ENCODE results near the gene PPP2R5C. TPM values are rescaled to one million over a fixed set of nuclear protein-coding genes. Genes with fewer than 3 reads are reported as not detected.

PPP2R5C gene
- polyA plus RNA-seq, 3 donors, result 61.9 to 72.5 (median 64.0) TPM

DNA sequence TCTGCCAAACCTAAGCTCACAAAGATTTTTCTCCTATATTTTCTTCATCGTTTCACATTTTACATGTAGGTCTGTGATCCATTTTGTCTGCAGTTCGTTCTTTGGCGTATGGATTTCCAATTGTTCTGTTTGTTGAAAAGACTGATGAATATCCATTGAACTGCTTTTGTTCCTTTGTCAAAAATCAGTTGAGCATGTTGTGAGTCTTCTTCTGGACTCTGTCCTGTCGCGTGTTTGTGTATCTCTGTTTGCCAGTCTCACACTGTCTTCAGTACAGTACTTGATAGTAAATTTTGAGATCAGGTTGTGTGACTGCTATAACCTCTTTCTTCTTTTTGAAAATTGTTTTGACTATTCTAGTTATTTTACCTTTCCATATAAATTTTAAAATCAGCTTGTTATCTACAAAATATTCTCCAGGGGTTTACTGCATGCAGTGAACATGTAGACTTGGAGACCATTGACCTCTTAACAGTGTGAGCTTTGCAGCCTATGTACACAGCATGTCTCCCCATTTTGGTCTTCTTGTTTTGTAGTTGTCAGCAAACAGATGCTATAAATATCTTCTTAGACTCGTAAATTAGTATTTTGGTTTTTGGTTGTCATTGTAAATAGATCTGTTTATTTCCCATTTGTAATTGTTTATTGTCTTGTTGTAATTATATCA lies 108.9 kb downstream of the PPP2R5C start:
- Histone ChIP-seq H3K4me3 (replicated peaks in 1 of 3; ENCODE audit: low read depth in 2 of 3, low read length in 3 of 3) (no peak overlapping the region), H2AFZ (ENCODE audit: insufficient read depth, low read depth, low read length, poor library complexity, severe bottlenecking) (no peak overlapping the region), H3K79me2 (ENCODE audit: insufficient read depth, low read length) (peaks cover 95% of the 10 kb centered on the region), H3K27me3 (ENCODE audit: control insufficient read depth in 2 of 2, insufficient read depth in 2 of 2, low read length in 2 of 2) (no peaks in the 10 kb centered on the region), H3K9me3 (replicated peaks in 1 of 2; ENCODE audit: control insufficient read depth in 1 of 2, insufficient read depth in 1 of 2, low read length in 2 of 2) (no peaks in the 10 kb centered on the region), H3K36me3 (replicated peaks in 1 of 2; ENCODE audit: control insufficient read depth in 1 of 2, insufficient read depth in 2 of 2, low read length in 2 of 2) (peaks cover 0 to 5% of the 10 kb centered on the region in 2 donors), H4K20me1 (ENCODE audit: insufficient read depth, low read length) (peaks cover 30% of the 10 kb centered on the region), H3K4me1 (ENCODE audit: control insufficient read depth in 1 of 2, insufficient read depth in 2 of 2, low read length in 2 of 2) (peaks cover 7 to 10% of the 10 kb centered on the region in 2 donors), H3K27ac (ENCODE audit: low read depth in 1 of 2, low read length in 2 of 2) (peak overlapping the region in 1 of 2 donors; percentile 12), H3K4me2 (replicated peaks; ENCODE audit: extremely low read depth, low read length, poor library complexity, severe bottlenecking) (no peak overlapping the region), H3K9ac (ENCODE audit: insufficient read depth, low read length, poor library complexity, severe bottlenecking) (no peak overlapping the region)
- H3K4me1 Mint-ChIP-seq, result peaks cover 15% of the 10 kb centered on the region
- no CpG with 5 or more reads among the region's 6 CpGs for WGBS (ENCODE audit: insufficient coverage)
- DNase-seq, result no peak
- H3K4me3 Mint-ChIP-seq, result no peak overlapping the region
- peak overlapping the region in 2 of 7 donors; percentile 0 to 44 for H3K27ac Mint-ChIP-seq
- intact Hi-C loops (cut with micrococcal nuclease), result loop anchor here in 1 of 2 donors (10.0 kb wide), 2 partner anchors 46 to 166 kb away; no protein-coding TSS in a partner anchor
- peaks cover 11 to 27% of the 10 kb centered on the region in 2 donors for H3K36me3 Mint-ChIP-seq
- TF ChIP-seq, protein P1, sequence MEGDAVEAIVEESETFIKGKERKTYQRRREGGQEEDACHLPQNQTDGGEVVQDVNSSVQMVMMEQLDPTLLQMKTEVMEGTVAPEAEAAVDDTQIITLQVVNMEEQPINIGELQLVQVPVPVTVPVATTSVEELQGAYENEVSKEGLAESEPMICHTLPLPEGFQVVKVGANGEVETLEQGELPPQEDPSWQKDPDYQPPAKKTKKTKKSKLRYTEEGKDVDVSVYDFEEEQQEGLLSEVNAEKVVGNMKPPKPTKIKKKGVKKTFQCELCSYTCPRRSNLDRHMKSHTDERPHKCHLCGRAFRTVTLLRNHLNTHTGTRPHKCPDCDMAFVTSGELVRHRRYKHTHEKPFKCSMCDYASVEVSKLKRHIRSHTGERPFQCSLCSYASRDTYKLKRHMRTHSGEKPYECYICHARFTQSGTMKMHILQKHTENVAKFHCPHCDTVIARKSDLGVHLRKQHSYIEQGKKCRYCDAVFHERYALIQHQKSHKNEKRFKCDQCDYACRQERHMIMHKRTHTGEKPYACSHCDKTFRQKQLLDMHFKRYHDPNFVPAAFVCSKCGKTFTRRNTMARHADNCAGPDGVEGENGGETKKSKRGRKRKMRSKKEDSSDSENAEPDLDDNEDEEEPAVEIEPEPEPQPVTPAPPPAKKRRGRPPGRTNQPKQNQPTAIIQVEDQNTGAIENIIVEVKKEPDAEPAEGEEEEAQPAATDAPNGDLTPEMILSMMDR (IDR thresholded peaks at IDR 0.05), result no peak
- H3K27me3 Mint-ChIP-seq (ENCODE audit: low read depth in 3 of 3), result no peaks in the 10 kb centered on the region
- H3K9me3 Mint-ChIP-seq, result no peaks in the 10 kb centered on the region

DNA sequence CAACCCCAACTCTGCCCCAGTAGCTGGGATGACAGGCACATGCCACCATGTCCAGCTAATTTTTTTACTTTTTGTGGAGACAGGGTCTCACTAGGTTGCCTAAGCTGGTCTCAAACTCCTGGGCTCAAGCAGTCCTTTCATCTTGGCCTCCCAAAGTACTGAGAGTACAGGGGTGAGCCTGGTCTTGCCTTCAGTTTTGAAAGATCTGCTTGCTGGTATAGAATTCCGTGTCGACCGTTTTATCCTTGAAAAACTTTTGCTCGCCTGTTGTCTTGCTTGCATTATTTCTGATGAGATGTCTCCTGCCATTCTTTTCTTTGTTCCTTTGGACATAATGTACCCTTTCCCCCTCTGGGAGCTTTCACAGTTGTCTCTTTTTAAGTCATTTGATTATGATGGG lies 110.8 kb downstream of the PPP2R5C start:
- Histone ChIP-seq H3K4me3 (replicated peaks in 1 of 3; ENCODE audit: low read depth in 2 of 3, low read length in 3 of 3) (no peak overlapping the region), H3K9me3 (replicated peaks in 1 of 2; ENCODE audit: control insufficient read depth in 1 of 2, insufficient read depth in 1 of 2, low read length in 2 of 2) (no peaks in the 10 kb centered on the region), H4K20me1 (ENCODE audit: insufficient read depth, low read length) (peaks cover 33% of the 10 kb centered on the region), H3K79me2 (ENCODE audit: insufficient read depth, low read length) (peaks cover 91% of the 10 kb centered on the region), H3K4me1 (ENCODE audit: control insufficient read depth in 1 of 2, insufficient read depth in 2 of 2, low read length in 2 of 2) (peaks cover 23 to 25% of the 10 kb centered on the region in 2 donors), H2AFZ (ENCODE audit: insufficient read depth, low read depth, low read length, poor library complexity, severe bottlenecking) (no peak overlapping the region), H3K36me3 (replicated peaks in 1 of 2; ENCODE audit: control insufficient read depth in 1 of 2, insufficient read depth in 2 of 2, low read length in 2 of 2) (no peaks in the 10 kb centered on the region), H3K9ac (ENCODE audit: insufficient read depth, low read length, poor library complexity, severe bottlenecking) (no peak overlapping the region), H3K27me3 (ENCODE audit: control insufficient read depth in 2 of 2, insufficient read depth in 2 of 2, low read length in 2 of 2) (no peaks in the 10 kb centered on the region), H3K4me2 (replicated peaks; ENCODE audit: extremely low read depth, low read length, poor library complexity, severe bottlenecking) (no peak overlapping the region), H3K27ac (ENCODE audit: low read depth in 1 of 2, low read length in 2 of 2) (no peak overlapping the region)
- Mint-ChIP-seq H3K9me3 (no peaks in the 10 kb centered on the region), H3K4me3 (no peak overlapping the region), H3K27ac (peak overlapping the region in 4 of 7 donors; percentile 50 to 81 (median 68)), H3K36me3 (peaks cover 8 to 20% of the 10 kb centered on the region in 2 donors), H3K4me1 (peaks cover 32% of the 10 kb centered on the region), H3K27me3 (ENCODE audit: low read depth in 3 of 3) (no peaks in the 10 kb centered on the region)
- no peak for DNase-seq
- intact Hi-C loops (cut with micrococcal nuclease), result loop anchor here in 1 of 2 donors (10.0 kb wide), 2 partner anchors 48 to 168 kb away; no protein-coding TSS in a partner anchor
- TF ChIP-seq, protein P1 (IDR thresholded peaks at IDR 0.05), result no peak
- 100% methylated on average over 1 of the region's 4 CpGs for WGBS (ENCODE audit: insufficient coverage)

Data from CD14-positive monocyte (primary cell).